NCI-H1436 treated with DMSO at 0.1 percent for 48 hours (cell line): ENCODE data around the gene NPLOC4.
"Not testable (repeated sequence)": the region's sequence is repeated elsewhere in the genome, so short reads cannot be mapped to it uniquely, and the experiment has no call there.

Experiments used
- DNase-seq: peaks from one replicate; lab custom pipeline; 2025; lab: John Stamatoyannopoulos, UW

The NPLOC4 gene

GRCh38 chr17:81635431-81635830 lies 1.5 kb downstream of the NPLOC4 start:
- DNase-seq, result no peak

GRCh38 chr17:81631482-81631881 lies 5.4 kb downstream of the NPLOC4 start:
- no peak for DNase-seq

GRCh38 chr17:81630274-81630673 lies 6.6 kb downstream of the NPLOC4 start:
- DNase-seq, result no peak

- no peak for DNase-seq
These were observed 15.3 kb downstream of the NPLOC4 start for GRCh38 chr17:81621494-81622130.

GRCh38 chr17:81618307-81618706 lies 18.6 kb downstream of the NPLOC4 start:
- not testable (repeated sequence) for DNase-seq

- no peak for DNase-seq
These were observed 20.0 kb downstream of the NPLOC4 start for GRCh38 chr17:81616877-81617276.

GRCh38 chr17:81615401-81615930 lies 21.4 kb downstream of the NPLOC4 start:
- no peak for DNase-seq

GRCh38 chr17:81612172-81612970 lies 24.5 kb downstream of the NPLOC4 start:
- no peak for DNase-seq

- DNase-seq, result no peak
These were observed 27.2 kb downstream of the NPLOC4 start for GRCh38 chr17:81609541-81610311.

- DNase-seq, result no peak
These were observed 28.3 kb downstream of the NPLOC4 start for GRCh38 chr17:81608605-81609004.

GRCh38 chr17:81608082-81608481 lies 28.8 kb downstream of the NPLOC4 start:
- no peak for DNase-seq

GRCh38 chr17:81607431-81607830 lies 29.5 kb downstream of the NPLOC4 start:
- DNase-seq, result no peak

- DNase-seq, result no peak
These were observed 32.9 kb downstream of the NPLOC4 start for GRCh38 chr17:81603846-81604610.

- DNase-seq, result no peak
These were observed 35.3 kb downstream of the NPLOC4 start for GRCh38 chr17:81601525-81602120.

- DNase-seq, result no peak
These were observed 37.0 kb downstream of the NPLOC4 start for GRCh38 chr17:81599719-81600486.

- no peak for DNase-seq
These were observed 43.6 kb downstream of the NPLOC4 start for GRCh38 chr17:81593105-81593871.

GRCh38 chr17:81591971-81592370 lies 44.9 kb downstream of the NPLOC4 start:
- no peak for DNase-seq

- no peak for DNase-seq
These were observed 46.8 kb downstream of the NPLOC4 start for GRCh38 chr17:81590121-81590520.

GRCh38 chr17:81589612-81590011 lies 47.3 kb downstream of the NPLOC4 start:
- no peak for DNase-seq

- no peak for DNase-seq
These were observed 50.8 kb downstream of the NPLOC4 start for GRCh38 chr17:81586096-81586495.
